PC-3 (cell line): ENCODE results near the gene ANTXR2.

Source experiments
- EZH2 ChIP-seq: fragments of 300-600 bp; sonication (generic); IDR thresholded peaks from one replicate; pipeline ENCODE4 v1.6.1; 2017; ENCODE audit warnings: antibody characterized with exemption, mild to moderate bottlenecking, low read length; ENCODE audit not compliant: unreplicated experiment
- EZH2phosphoT487 ChIP-seq: fragments of 300-600 bp; sonication (generic); IDR thresholded peaks from 2 replicates; pipeline ENCODE4 v1.6.1; 2018; ENCODE audit warnings: mild to moderate bottlenecking, antibody characterized with exemption, low read length, borderline replicate concordance
- TF ChIP-seq, protein P1 (sequence below): fragments of 300-600 bp; sonication (generic); conservative IDR thresholded peaks from 2 replicates; pipeline ENCODE4 v1.5.1; 2017; ENCODE audit warnings: antibody characterized with exemption, low read depth, mild to moderate bottlenecking, low read length

DNA sequence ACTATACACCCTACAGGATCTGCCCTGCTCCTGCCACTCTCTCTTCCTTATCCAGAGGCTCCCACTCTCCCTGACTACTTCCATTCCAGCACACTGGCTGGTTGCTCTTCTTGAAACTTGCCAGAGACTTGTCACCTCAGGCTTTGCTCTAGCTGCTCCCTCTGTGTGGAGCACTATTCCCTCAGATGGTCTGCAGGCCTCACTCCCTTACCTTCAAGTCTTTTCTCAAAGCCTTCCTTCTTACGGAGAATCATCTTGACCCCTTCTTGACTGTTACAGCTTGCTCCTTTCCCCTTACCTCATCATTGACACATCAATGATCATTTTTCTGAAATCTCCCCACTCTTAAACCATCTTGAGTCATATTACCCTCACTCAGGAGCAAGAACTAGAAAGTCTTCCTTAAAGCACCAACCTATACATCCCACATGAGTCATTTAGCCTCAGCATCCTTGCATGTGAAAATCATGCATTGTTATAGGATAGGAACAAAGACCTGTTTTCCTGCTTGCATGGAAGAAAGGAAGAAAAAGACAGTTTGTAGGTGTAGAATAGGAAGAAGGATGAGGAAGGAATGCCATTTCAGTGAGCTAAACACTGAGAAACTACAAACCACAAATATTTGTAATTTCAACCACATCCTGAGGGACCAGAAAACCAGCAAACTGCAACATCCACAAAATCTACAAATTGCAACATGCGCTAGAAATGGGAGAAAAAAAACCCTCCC, 55.7 kb downstream of the ANTXR2 start:
- TF ChIP-seq, protein P1, sequence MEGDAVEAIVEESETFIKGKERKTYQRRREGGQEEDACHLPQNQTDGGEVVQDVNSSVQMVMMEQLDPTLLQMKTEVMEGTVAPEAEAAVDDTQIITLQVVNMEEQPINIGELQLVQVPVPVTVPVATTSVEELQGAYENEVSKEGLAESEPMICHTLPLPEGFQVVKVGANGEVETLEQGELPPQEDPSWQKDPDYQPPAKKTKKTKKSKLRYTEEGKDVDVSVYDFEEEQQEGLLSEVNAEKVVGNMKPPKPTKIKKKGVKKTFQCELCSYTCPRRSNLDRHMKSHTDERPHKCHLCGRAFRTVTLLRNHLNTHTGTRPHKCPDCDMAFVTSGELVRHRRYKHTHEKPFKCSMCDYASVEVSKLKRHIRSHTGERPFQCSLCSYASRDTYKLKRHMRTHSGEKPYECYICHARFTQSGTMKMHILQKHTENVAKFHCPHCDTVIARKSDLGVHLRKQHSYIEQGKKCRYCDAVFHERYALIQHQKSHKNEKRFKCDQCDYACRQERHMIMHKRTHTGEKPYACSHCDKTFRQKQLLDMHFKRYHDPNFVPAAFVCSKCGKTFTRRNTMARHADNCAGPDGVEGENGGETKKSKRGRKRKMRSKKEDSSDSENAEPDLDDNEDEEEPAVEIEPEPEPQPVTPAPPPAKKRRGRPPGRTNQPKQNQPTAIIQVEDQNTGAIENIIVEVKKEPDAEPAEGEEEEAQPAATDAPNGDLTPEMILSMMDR: no peak
- no peak for TF ChIP-seq EZH2phosphoT487
- no peak for TF ChIP-seq EZH2
